WTC11 (cell line): ENCODE measurements around the gene GATA1. TPM values are rescaled to one million over a fixed set of nuclear protein-coding genes. Genes with fewer than 3 reads are reported as not detected.

Source experiments
- ATAC-seq: fragments of 200-7000 bp; cut with Tn5 transposase; 2 replicates; pipeline ENCODE4 v1.10.0; 2021; ENCODE audit warnings: mild to moderate bottlenecking, moderate library complexity
- CTCF ChIA-PET: fragments of 300-600 bp; sonication (Branson Sonifier 250); formaldehyde crosslinking; loops from one replicate; lab custom pipeline; 2021; ENCODE audit warnings: antibody characterized with exemption; lab: Charles Lee
- POLR2A ChIA-PET: fragments of 350-600 bp; sonication (Branson Sonifier 250); formaldehyde crosslinking; loops from one replicate; lab custom pipeline; 2021; ENCODE audit warnings: antibody characterized with exemption; lab: Charles Lee
- DNase-seq: peaks from one replicate; pipeline ENCODE4 v3.0.0; 2021; ENCODE audit warnings: low spot score
- H3K27ac Mint-ChIP-seq: 2 replicates; pipeline ENCODE4 v1.8.0; 2021; ENCODE audit warnings: mixed read lengths
- H3K27me3 Mint-ChIP-seq: 2 replicates; pipeline ENCODE4 v1.8.0; 2021; ENCODE audit warnings: low read depth, mild to moderate bottlenecking, moderate library complexity, mixed read lengths
- H3K36me3 Mint-ChIP-seq: 2 replicates; pipeline ENCODE4 v1.8.0; 2021; ENCODE audit warnings: mixed read lengths
- H3K4me1 Mint-ChIP-seq: 2 replicates; pipeline ENCODE4 v1.8.0; 2022; ENCODE audit warnings: mixed read lengths
- H3K4me3 Mint-ChIP-seq: 2 replicates; pipeline ENCODE4 v1.8.0; 2021; ENCODE audit warnings: mild to moderate bottlenecking, moderate library complexity, mixed read lengths
- H3K9me3 Mint-ChIP-seq: 2 replicates; pipeline ENCODE4 v1.8.0; 2021; ENCODE audit warnings: mixed read lengths
- CBFB ChIP-seq: sonication (generic); formaldehyde crosslinking; IDR thresholded peaks from 2 replicates; pipeline ENCODE4 v1.8.1; 2022; ENCODE audit warnings: mild to moderate bottlenecking, low read depth, missing genetic modification reagents
- CDX4 ChIP-seq: fragments of 250-450 bp; sonication (Bioruptor Pico); IDR thresholded peaks from 2 replicates; pipeline ENCODE4 v1.9.0; 2021; ENCODE audit warnings: moderate library complexity, mild to moderate bottlenecking, inconsistent platforms, borderline replicate concordance
- HMGXB4 ChIP-seq: sonication (generic); formaldehyde crosslinking; IDR thresholded peaks from 2 replicates; pipeline ENCODE4 v1.8.1; 2023; ENCODE audit warnings: mild to moderate bottlenecking, moderate library complexity, missing genetic modification reagents
- MXD4 ChIP-seq: fragments of 250-450 bp; sonication (Bioruptor Pico); IDR thresholded peaks from 2 replicates; pipeline ENCODE4 v1.8.0; 2021; ENCODE audit warnings: mild to moderate bottlenecking, moderate library complexity, borderline replicate concordance
- MYBL2 ChIP-seq: sonication (generic); formaldehyde crosslinking; IDR thresholded peaks from 2 replicates; pipeline ENCODE4 v1.8.1; 2023; ENCODE audit warnings: mild to moderate bottlenecking, moderate library complexity, missing genetic modification reagents
- NR2C2 ChIP-seq: sonication (generic); formaldehyde crosslinking; IDR thresholded peaks from 2 replicates; pipeline ENCODE4 v1.8.0; 2022; ENCODE audit warnings: mild to moderate bottlenecking, missing genetic modification reagents
- RELA ChIP-seq: sonication (generic); formaldehyde crosslinking; IDR thresholded peaks from 2 replicates; pipeline ENCODE4 v1.8.1; 2022; ENCODE audit warnings: missing genetic modification reagents, mild to moderate bottlenecking, borderline replicate concordance
- SMAD3 ChIP-seq: sonication (generic); formaldehyde crosslinking; IDR thresholded peaks from 2 replicates; pipeline ENCODE4 v1.8.0; 2022; ENCODE audit warnings: missing genetic modification reagents, mild to moderate bottlenecking, borderline replicate concordance
- SP1 ChIP-seq: sonication (generic); formaldehyde crosslinking; conservative IDR thresholded peaks from 2 replicates; pipeline ENCODE4 v1.8.1; 2022; ENCODE audit warnings: missing genetic modification reagents
- STAT6 ChIP-seq: sonication (generic); formaldehyde crosslinking; conservative IDR thresholded peaks from 2 replicates; pipeline ENCODE4 v1.8.1; 2023; ENCODE audit warnings: mild to moderate bottlenecking, low read depth, missing genetic modification reagents, moderate library complexity
- TCF7 ChIP-seq: sonication (generic); formaldehyde crosslinking; IDR thresholded peaks from 2 replicates; pipeline ENCODE4 v1.8.0; 2022; ENCODE audit warnings: mild to moderate bottlenecking, low read depth, missing genetic modification reagents, moderate library complexity
- TP53 ChIP-seq: sonication (generic); formaldehyde crosslinking; IDR thresholded peaks from 2 replicates; pipeline ENCODE4 v1.8.1; 2023; ENCODE audit warnings: mild to moderate bottlenecking, missing genetic modification reagents
- ZNF671 ChIP-seq: fragments of 250-450 bp; sonication (Bioruptor Pico); IDR thresholded peaks from 2 replicates; pipeline ENCODE4 v1.8.0; 2021; ENCODE audit warnings: mild to moderate bottlenecking
- total RNA-seq: library from RNA; stranded (reverse); gene quantifications from 3 replicates; pipeline ENCODE4 v1.2.3, GENCODE V29; 2021
- TF ChIP-seq, protein P1 (sequence below): sonication (generic); formaldehyde crosslinking; IDR thresholded peaks from 2 replicates; pipeline ENCODE4 v1.8.1; 2023; ENCODE audit warnings: mild to moderate bottlenecking, missing genetic modification reagents
- TF ChIP-seq, protein P2 (sequence below): fragments of 250-450 bp; sonication (Bioruptor Pico); IDR thresholded peaks from 2 replicates; pipeline ENCODE4 v1.9.0; 2021; ENCODE audit warnings: mild to moderate bottlenecking
- TF ChIP-seq, protein P3 (sequence below): sonication (generic); formaldehyde crosslinking; IDR thresholded peaks from 2 replicates; pipeline ENCODE4 v1.8.1; 2023; ENCODE audit warnings: mild to moderate bottlenecking, missing genetic modification reagents, borderline replicate concordance

Gene GATA1
- total RNA-seq, 1 experiment from 2014 or later = 0.26 TPM

GRCh38 chrX:48802089-48802904 is 15.9 kb downstream of the GATA1 start:
- Mint-ChIP-seq H3K27me3 (peaks cover 3% of the 10 kb centered on the region; the same call in 1 of the 2 replicates), H3K27ac (peak overlapping the region; percentile 100), H3K4me1 (peaks cover 6% of the 10 kb centered on the region), H3K4me3 (peak overlapping the region; percentile 92), H3K9me3 (no peaks in the 10 kb centered on the region), H3K36me3 (peaks cover 13% of the 10 kb centered on the region)
- TF ChIP-seq CBFB (CRISPR knock-in tag) (no peak), MXD4 (CRISPR knock-in tag) (no peak), NR2C2 (CRISPR knock-in tag) (no peak)
- TF ChIP-seq, protein P1, sequence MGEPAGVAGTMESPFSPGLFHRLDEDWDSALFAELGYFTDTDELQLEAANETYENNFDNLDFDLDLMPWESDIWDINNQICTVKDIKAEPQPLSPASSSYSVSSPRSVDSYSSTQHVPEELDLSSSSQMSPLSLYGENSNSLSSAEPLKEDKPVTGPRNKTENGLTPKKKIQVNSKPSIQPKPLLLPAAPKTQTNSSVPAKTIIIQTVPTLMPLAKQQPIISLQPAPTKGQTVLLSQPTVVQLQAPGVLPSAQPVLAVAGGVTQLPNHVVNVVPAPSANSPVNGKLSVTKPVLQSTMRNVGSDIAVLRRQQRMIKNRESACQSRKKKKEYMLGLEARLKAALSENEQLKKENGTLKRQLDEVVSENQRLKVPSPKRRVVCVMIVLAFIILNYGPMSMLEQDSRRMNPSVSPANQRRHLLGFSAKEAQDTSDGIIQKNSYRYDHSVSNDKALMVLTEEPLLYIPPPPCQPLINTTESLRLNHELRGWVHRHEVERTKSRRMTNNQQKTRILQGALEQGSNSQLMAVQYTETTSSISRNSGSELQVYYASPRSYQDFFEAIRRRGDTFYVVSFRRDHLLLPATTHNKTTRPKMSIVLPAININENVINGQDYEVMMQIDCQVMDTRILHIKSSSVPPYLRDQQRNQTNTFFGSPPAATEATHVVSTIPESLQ (CRISPR knock-in tag) = no peak
- ATAC-seq (peak; percentile 56), DNase-seq (peak; percentile 81)
- POLR2A ChIA-PET = interaction anchor here (0.7 to 1.0 kb wide), 6 partner anchors 65 to 156 kb away, joined by 3 to 5 read pairs (median 4); partner anchors contain the start of genes PQBP1, SLC35A2 and TIMM17B
- CTCF ChIA-PET = interaction anchor here (0.6 to 1.1 kb wide), 7 partner anchors 9 to 169 kb away, joined by 3 to 5 read pairs (median 3); partner anchors contain the start of genes KCND1, SLC35A2 and SUV39H1

GRCh38 chrX:48802905-48803200 is 16.5 kb downstream of the GATA1 start:
- POLR2A ChIA-PET = no interaction called here
- TF ChIP-seq RELA (CRISPR knock-in tag) = no peak
- TF ChIP-seq STAT6 (CRISPR knock-in tag) = no peak
- no peak for TF ChIP-seq SP1 (CRISPR knock-in tag)
- CTCF ChIA-PET = no interaction called here
- no peak for DNase-seq
- Mint-ChIP-seq H3K4me3 (peak overlapping the region; percentile 92), H3K4me1 (peaks cover 6% of the 10 kb centered on the region), H3K9me3 (no peaks in the 10 kb centered on the region), H3K36me3 (peaks cover 13% of the 10 kb centered on the region), H3K27me3 (peaks cover under 1% of the 10 kb centered on the region; the same call in 1 of the 2 replicates), H3K27ac (peak overlapping the region; percentile 100)
- no peak for ATAC-seq

DNA sequence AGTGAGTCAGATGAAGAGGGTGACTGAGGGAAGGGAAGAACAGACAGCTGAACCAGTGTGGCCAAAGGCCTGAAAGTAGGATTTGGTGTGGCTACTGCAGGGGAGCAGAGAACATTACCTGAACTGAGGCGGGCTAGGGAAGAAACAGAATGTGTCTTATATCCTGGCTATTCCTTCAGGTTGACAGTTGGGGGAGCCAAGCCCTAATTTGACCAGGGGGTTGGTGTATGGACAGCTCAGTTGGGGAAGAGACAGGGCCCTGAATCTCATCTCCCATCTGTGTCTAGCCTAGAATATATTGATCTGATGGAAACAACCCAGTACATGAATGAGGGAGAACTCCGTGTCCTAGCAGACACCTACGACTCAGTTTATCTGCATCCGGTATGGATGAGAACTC is 19.7 kb downstream of the GATA1 start:
- DNase-seq = no peak
- CTCF ChIA-PET = no interaction called here
- ATAC-seq = no peak
- POLR2A ChIA-PET = no interaction called here
- H3K9me3 Mint-ChIP-seq = no peaks in the 10 kb centered on the region
- H3K4me3 Mint-ChIP-seq = no peak overlapping the region
- H3K27ac Mint-ChIP-seq = peak overlapping the region; percentile 47
- peaks cover 2% of the 10 kb centered on the region; the same call in 1 of the 2 replicates for H3K4me1 Mint-ChIP-seq
- H3K27me3 Mint-ChIP-seq = no peaks in the 10 kb centered on the region
- H3K36me3 Mint-ChIP-seq = peaks cover 13% of the 10 kb centered on the region
- TF ChIP-seq TCF7 (CRISPR knock-in tag) (no peak), MYBL2 (CRISPR knock-in tag) (no peak), HMGXB4 (CRISPR knock-in tag) (no peak), CDX4 (CRISPR knock-in tag) (no peak), SMAD3 (CRISPR knock-in tag) (no peak), ZNF671 (CRISPR knock-in tag) (no peak), TP53 (CRISPR knock-in tag) (no peak)
- TF ChIP-seq, protein P2, sequence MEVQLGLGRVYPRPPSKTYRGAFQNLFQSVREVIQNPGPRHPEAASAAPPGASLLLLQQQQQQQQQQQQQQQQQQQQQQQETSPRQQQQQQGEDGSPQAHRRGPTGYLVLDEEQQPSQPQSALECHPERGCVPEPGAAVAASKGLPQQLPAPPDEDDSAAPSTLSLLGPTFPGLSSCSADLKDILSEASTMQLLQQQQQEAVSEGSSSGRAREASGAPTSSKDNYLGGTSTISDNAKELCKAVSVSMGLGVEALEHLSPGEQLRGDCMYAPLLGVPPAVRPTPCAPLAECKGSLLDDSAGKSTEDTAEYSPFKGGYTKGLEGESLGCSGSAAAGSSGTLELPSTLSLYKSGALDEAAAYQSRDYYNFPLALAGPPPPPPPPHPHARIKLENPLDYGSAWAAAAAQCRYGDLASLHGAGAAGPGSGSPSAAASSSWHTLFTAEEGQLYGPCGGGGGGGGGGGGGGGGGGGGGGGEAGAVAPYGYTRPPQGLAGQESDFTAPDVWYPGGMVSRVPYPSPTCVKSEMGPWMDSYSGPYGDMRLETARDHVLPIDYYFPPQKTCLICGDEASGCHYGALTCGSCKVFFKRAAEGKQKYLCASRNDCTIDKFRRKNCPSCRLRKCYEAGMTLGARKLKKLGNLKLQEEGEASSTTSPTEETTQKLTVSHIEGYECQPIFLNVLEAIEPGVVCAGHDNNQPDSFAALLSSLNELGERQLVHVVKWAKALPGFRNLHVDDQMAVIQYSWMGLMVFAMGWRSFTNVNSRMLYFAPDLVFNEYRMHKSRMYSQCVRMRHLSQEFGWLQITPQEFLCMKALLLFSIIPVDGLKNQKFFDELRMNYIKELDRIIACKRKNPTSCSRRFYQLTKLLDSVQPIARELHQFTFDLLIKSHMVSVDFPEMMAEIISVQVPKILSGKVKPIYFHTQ (CRISPR knock-in tag) = no peak
- TF ChIP-seq, protein P3, sequence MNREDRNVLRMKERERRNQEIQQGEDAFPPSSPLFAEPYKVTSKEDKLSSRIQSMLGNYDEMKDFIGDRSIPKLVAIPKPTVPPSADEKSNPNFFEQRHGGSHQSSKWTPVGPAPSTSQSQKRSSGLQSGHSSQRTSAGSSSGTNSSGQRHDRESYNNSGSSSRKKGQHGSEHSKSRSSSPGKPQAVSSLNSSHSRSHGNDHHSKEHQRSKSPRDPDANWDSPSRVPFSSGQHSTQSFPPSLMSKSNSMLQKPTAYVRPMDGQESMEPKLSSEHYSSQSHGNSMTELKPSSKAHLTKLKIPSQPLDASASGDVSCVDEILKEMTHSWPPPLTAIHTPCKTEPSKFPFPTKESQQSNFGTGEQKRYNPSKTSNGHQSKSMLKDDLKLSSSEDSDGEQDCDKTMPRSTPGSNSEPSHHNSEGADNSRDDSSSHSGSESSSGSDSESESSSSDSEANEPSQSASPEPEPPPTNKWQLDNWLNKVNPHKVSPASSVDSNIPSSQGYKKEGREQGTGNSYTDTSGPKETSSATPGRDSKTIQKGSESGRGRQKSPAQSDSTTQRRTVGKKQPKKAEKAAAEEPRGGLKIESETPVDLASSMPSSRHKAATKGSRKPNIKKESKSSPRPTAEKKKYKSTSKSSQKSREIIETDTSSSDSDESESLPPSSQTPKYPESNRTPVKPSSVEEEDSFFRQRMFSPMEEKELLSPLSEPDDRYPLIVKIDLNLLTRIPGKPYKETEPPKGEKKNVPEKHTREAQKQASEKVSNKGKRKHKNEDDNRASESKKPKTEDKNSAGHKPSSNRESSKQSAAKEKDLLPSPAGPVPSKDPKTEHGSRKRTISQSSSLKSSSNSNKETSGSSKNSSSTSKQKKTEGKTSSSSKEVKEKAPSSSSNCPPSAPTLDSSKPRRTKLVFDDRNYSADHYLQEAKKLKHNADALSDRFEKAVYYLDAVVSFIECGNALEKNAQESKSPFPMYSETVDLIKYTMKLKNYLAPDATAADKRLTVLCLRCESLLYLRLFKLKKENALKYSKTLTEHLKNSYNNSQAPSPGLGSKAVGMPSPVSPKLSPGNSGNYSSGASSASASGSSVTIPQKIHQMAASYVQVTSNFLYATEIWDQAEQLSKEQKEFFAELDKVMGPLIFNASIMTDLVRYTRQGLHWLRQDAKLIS = no peak
